ENCODE data around the gene RPS6KC1. TPM values are rescaled to one million over a fixed set of nuclear protein-coding genes. Genes with fewer than 3 reads are reported as not detected.
"Not testable (repeated sequence)": the region's sequence is repeated elsewhere in the genome, so short reads cannot be mapped to it uniquely, and the experiment has no call there.

Gene RPS6KC1
- total RNA-seq, 1 experiment from 2014 or later, result 28.3 TPM

DNA sequence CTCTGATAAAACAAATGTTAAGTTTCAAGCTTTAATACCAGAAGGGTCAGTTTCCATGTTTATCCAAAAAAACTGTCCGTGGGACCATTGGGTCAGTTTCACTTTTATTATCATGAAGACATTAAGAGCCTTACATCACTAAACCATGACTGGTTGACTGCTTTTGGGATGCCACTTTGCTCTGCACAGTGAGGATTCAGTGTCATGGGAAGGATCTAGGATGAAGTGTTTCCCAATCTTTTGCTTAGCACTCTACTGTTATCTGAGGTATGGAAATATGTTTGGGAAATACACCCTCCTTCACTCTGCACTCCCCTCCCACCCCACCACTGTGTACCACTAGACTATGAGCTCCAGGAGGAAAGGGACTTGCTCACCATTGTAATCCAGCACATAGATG is 16.3 kb downstream of the RPS6KC1 start:
- H3K36me3 ChIP-seq (replicated peaks; ENCODE audit: control insufficient read depth, insufficient read depth, low read length), result no peaks in the 10 kb centered on the region
- no peak overlapping the region for H3K4me3 ChIP-seq (ENCODE audit: insufficient read depth, low read depth, low read length)
- no peaks in the 10 kb centered on the region for H3K27me3 ChIP-seq (ENCODE audit: control insufficient read depth, insufficient read depth, low read length)
- DNase-seq, result no peak

DNA sequence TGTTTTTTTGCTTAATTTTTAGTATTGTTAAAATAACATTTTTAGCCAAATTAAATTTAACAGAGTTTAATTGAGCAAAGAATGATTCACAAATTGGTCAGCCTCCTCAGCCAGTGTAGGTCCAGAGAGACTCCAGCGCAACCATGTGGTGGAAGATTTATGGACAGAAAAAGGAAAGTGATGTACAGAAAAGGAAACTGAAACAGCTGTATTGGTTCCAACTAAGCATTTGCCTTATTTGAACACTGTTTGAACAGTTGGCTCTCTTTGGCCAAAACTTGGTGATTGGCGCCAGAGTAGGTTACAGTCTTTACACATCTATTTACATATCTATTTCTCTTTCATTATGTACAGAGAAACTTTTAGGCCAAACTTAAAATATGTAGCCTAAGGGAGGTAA is 19.4 kb downstream of the RPS6KC1 start:
- H3K4me3 ChIP-seq (ENCODE audit: insufficient read depth, low read depth, low read length), result no peak overlapping the region
- H3K36me3 ChIP-seq (replicated peaks; ENCODE audit: control insufficient read depth, insufficient read depth, low read length), result no peaks in the 10 kb centered on the region
- DNase-seq, result no peak
- H3K27me3 ChIP-seq (ENCODE audit: control insufficient read depth, insufficient read depth, low read length), result no peaks in the 10 kb centered on the region

DNA sequence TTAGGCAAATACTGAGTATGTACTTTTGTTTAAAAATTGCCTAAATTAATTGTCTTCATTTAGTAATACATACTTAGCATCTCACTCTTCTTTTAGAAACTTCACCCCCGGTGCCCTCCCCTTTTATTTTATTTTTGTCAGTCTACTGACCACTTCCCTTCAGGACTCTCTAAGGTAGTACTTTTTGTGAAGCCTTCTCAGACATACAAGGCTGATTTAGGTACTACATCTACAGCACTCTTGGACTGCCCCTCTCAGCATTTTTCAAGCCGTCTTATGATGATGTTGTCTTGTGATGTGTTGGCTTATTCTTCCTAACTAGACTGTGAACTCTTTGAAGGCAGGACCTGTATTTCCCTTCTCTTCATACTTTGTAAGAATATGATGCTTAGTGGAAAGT is 24.7 kb downstream of the RPS6KC1 start:
- no peaks in the 10 kb centered on the region for H3K27me3 ChIP-seq (ENCODE audit: control insufficient read depth, insufficient read depth, low read length)
- DNase-seq, result no peak

DNA sequence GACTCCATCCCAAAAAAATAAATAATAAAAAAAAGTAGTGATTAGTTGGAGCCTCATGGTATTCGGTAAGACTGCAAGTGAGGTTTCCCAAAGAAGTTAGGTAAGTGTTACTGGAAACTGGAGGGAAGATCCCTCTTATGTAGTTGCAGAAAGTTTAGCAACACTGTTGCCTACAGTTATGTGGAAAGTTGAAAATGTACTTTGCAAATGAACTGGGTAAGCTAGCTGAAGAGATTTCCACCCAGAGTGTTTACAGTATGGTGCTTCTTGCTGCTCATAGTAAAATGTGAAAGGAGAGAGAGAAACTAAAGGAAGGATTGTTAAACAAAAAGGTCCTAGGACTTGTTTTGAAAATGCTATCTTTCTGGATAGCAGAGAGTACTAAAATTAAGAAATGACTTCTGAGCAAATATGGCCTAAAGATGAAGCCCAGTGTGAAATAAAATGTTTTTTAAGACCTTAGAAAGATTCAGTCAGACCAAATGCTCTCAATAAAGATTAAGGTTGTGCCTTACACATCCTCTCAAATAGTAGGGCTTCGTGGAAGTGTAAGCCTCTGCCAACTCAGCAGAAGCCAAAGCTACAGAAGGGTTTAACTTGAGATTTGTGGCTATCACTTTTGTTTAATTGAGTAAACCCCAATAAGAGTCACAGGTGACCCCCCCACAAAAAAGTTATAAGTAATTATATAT is 31.5 kb downstream of the RPS6KC1 start:
- Histone ChIP-seq H3K36me3 (replicated peaks; ENCODE audit: control insufficient read depth, insufficient read depth, low read length) (no peaks in the 10 kb centered on the region), H3K27me3 (ENCODE audit: control insufficient read depth, insufficient read depth, low read length) (no peaks in the 10 kb centered on the region), H3K4me3 (ENCODE audit: insufficient read depth, low read depth, low read length) (no peak overlapping the region)
- no peak for DNase-seq

More for the DNA sequence above, 24.7 kb downstream of the RPS6KC1 start:
- no peak overlapping the region for H3K4me3 ChIP-seq (ENCODE audit: insufficient read depth, low read depth, low read length)
- H3K36me3 ChIP-seq (replicated peaks; ENCODE audit: control insufficient read depth, insufficient read depth, low read length), result no peaks in the 10 kb centered on the region

DNA sequence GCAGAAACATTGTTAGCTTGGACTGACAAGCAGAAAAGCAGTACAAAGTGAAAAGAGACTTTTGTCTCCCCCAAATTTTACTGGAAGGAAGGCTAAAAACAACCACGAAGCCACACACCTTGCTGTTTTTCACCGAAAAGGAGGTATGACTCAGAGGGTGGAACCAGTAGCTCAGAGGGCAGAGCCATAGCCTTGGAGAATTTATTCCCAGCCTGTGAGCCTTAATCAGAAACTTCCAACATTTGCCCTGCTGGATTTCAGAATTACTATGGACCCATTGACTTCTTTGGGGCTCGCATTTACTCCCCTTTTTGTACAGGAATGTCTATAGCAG is 32.0 kb downstream of the RPS6KC1 start:
- H3K36me3 ChIP-seq (replicated peaks; ENCODE audit: control insufficient read depth, insufficient read depth, low read length), result no peaks in the 10 kb centered on the region; the same call in 1 of the 2 replicates
- no peak for DNase-seq
- H3K4me3 ChIP-seq (ENCODE audit: insufficient read depth, low read depth, low read length), result no peak overlapping the region

DNA sequence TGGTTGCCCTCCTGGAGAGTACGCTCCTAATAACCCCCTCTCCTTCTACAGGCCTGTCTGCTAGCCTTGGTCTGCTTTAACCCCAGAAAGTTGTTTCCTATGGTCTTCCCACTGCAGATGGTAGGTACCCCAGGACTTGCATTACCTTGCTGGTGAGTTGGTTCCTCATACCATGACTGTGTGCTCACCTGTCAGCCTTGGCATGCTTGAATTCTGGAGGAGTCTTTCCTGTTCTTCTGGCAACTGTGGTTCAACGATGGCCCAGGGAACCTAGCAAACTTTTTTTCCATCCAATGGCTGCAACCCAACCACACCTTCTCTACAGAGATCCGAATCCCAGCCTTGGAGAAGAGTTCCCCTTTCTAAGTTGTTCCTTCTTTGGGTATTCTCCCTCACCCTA is 36.9 kb downstream of the RPS6KC1 start:
- H3K36me3 ChIP-seq (replicated peaks; ENCODE audit: control insufficient read depth, insufficient read depth, low read length), result no peaks in the 10 kb centered on the region; the same call in 1 of the 2 replicates
- no peak for DNase-seq

More for the DNA sequence above, 32.0 kb downstream of the RPS6KC1 start:
- H3K27me3 ChIP-seq (ENCODE audit: control insufficient read depth, insufficient read depth, low read length), result no peaks in the 10 kb centered on the region

DNA sequence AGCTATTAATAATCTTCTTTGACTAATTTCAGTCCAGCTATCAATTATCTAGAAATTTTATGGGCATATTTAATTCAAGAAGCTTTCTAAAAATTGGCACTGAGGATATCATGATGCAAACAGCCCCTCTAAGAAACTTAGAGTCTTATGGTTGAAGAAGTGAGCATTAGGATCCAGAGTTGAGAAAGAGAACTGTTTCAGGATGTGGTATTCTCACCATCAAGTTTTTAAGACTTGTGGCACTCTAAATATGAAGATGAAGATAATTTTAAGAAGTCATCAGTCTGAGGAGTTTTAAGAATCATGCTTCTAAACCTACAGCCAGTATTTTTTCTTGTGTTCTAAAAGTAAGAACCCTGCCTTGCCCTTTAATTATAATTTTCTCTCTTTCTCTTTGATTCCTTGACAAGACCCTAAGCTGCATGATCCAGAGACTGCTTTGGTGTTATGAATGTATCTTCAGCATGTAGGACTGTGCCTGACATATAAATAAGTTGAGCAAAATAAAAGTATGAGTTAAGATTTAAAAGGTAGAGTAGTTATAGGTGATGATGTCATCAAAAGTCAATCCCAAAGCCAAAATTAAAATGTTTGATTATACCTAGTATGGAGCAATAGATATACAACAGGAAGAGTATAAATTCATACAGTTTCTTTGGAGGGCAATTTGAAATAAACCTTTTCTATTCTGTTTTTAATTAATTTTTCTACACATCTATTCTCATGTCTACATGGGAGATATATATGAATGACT is 39.1 kb downstream of the RPS6KC1 start:
- Histone ChIP-seq H3K36me3 (replicated peaks; ENCODE audit: control insufficient read depth, insufficient read depth, low read length) (no peaks in the 10 kb centered on the region; the same call in 1 of the 2 replicates), H3K27me3 (ENCODE audit: control insufficient read depth, insufficient read depth, low read length) (no peaks in the 10 kb centered on the region), H3K4me3 (ENCODE audit: insufficient read depth, low read depth, low read length) (no peak overlapping the region)
- no peak for DNase-seq

More for the DNA sequence above, 36.9 kb downstream of the RPS6KC1 start:
- H3K4me3 ChIP-seq (ENCODE audit: insufficient read depth, low read depth, low read length), result no peak overlapping the region
- H3K27me3 ChIP-seq (ENCODE audit: control insufficient read depth, insufficient read depth, low read length), result no peaks in the 10 kb centered on the region

DNA sequence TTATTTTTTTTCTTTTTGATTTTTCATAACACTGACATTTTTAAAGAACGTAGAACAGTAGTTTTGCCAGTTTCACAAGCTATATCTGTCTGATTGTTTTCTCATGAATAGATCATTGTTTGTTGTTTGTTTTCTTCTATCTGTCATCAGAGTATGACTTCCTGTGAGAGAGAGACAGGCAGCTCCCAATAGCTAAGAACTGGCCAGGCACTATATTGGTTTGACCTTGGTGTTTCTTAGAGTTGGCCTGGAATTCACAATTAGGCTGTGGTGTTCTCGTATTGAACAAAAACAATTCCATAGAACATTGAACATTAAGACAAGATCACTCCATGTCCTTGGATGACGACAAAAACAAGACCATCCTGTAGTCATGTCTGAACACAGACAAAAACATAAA is 43.4 kb downstream of the RPS6KC1 start:
- Histone ChIP-seq H3K4me3 (ENCODE audit: insufficient read depth, low read depth, low read length) (no peak overlapping the region), H3K36me3 (replicated peaks; ENCODE audit: control insufficient read depth, insufficient read depth, low read length) (no peaks in the 10 kb centered on the region; the same call in 1 of the 2 replicates), H3K27me3 (ENCODE audit: control insufficient read depth, insufficient read depth, low read length) (no peaks in the 10 kb centered on the region)
- DNase-seq, result no peak

DNA sequence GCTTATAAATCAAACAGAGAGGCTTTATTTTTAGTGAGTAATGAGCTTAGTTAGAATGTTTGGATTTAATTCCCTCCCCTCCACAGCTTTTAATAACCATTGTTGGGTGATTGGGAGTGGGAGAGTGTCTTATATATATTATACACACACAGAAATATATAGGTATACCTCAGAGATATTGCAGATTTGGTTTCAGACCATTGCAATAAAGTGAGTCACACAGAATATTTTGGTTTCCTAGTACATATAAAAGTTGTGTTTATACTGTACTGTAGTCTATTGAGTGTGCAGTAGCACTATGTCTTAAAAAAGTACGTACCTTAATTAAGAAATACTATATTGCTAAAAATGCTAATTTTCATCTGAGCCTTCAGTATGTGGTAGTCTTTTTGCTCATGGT is 44.4 kb downstream of the RPS6KC1 start:
- DNase-seq, result no peak
- no peaks in the 10 kb centered on the region; the same call in 1 of the 2 replicates for H3K36me3 ChIP-seq (replicated peaks; ENCODE audit: control insufficient read depth, insufficient read depth, low read length)
- H3K27me3 ChIP-seq (ENCODE audit: control insufficient read depth, insufficient read depth, low read length), result no peaks in the 10 kb centered on the region
- no peak overlapping the region for H3K4me3 ChIP-seq (ENCODE audit: insufficient read depth, low read depth, low read length)

DNA sequence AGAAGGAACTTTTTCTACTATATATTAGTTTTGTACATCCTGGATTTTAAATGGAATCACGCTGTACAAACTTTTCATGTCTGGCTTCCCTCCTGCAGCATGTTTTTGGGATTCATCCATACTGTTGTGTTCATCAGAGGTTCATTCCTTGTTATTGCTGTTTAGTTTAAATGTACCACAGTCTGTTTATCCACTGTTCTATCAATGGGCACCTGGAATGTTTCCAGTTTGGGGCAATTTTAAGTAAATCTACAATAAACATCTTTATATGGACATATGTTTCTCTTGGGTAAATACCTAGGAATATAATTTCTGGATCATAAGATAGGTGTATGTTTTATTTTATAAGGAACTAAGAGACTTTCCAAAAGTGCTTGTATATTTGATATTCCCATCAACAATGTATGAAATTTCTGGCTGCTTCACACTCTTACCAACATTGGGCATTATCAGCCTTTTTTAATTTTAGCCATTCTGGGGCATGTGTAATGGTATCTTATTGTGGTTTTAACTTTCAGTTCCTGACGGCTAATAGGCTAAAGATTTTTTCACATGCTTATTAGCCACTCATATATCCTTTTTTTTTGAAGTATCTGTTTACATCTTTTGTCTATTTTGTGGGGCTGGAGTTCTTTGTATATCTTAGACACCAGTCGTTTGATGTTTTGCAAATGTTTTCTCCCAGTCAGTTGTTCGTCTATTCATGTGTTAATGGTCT is 48.8 kb downstream of the RPS6KC1 start:
- no peak for DNase-seq
- Histone ChIP-seq H3K27me3 (ENCODE audit: control insufficient read depth, insufficient read depth, low read length) (no peaks in the 10 kb centered on the region), H3K4me3 (ENCODE audit: insufficient read depth, low read depth, low read length) (no peak overlapping the region), H3K36me3 (replicated peaks; ENCODE audit: control insufficient read depth, insufficient read depth, low read length) (no peaks in the 10 kb centered on the region; the same call in 1 of the 2 replicates)

DNA sequence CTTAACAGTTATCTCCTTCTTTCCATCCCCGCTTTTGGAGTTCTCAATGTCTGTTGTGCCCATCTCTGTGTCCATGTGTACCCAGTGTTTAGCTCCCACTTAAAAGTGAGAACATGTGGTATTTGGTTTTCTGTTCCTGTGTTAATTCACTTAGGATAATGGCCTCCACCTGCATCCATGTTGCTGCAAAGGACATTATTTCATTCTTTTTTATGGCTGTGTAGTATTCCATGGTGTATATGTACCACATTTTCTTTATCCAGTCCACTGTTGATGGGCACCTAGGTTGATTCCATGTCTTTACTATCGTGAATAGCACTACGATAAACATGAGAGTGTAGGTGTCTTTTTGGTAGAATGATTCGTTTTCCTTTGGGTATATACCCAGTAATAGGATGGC is 49.5 kb downstream of the RPS6KC1 start:
- not testable (repeated sequence) for H3K27me3 ChIP-seq (ENCODE audit: control insufficient read depth, insufficient read depth, low read length); H3K4me3 ChIP-seq (ENCODE audit: insufficient read depth, low read depth, low read length); H3K36me3 ChIP-seq (replicated peaks; ENCODE audit: control insufficient read depth, insufficient read depth, low read length); DNase-seq

DNA sequence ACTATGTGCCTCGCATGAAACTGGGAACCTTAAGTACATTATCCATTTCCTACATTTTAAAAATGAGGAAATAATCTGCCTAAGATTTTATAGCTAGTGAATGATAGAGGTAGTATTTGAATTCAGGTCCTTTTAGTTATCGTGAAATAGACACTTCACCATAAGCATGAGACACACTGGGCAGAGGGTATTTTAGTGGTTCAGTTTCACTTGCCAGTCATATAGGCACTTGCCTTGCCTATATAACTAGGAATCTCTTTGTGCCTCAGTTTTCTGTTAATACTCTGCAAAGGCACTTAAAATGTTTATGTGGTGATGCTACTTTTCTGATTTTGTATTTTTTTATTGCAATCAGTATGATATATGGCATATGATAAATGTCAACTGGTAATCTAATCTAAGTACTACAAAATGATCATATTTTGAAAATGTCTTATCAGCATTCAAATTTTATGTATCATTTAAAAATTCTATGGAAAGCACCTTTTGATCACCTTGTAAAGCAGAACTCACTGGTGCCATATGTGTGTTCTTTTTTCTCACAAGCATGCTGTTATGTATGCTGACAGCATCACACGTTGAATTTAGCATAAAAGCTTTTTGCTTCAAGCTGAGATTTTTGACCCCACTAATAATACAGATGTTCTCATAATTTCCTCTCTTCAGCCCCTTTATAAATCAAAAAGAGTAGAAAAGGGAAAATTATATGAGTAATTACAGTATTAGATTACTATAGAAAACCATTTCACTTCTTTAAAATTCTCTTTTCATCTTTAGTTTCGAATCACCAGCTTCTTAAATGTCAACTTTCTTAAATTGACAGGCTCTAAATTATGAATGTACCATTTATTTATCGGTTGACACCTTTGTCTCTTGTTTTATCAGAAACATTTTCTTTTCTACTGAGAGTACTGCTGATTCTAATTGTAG is 52.6 kb downstream of the RPS6KC1 start:
- no peaks in the 10 kb centered on the region for H3K36me3 ChIP-seq (replicated peaks; ENCODE audit: control insufficient read depth, insufficient read depth, low read length)
- H3K4me3 ChIP-seq (ENCODE audit: insufficient read depth, low read depth, low read length), result no peak overlapping the region
- DNase-seq, result no peak
- no peaks in the 10 kb centered on the region for H3K27me3 ChIP-seq (ENCODE audit: control insufficient read depth, insufficient read depth, low read length)

DNA sequence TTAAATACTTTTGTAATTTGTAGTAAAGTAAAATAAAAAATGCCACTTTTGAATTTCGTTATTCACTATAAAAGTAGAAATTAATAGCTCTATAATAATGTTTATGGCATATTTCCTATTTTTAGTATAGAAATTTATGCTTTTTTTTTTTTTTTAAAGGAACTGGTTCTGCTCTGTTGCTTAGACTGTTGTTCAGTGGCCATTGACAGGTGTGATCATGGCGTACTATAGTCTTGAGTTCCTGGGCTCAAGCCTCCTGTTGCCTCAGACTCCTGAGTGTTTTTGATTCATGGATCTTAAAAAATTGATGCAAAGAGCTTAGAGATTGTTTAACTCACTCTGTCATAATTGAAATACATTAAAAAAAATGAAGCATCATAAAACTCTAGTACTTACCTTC is 53.6 kb downstream of the RPS6KC1 start:
- no peaks in the 10 kb centered on the region for H3K27me3 ChIP-seq (ENCODE audit: control insufficient read depth, insufficient read depth, low read length)
- no peaks in the 10 kb centered on the region for H3K36me3 ChIP-seq (replicated peaks; ENCODE audit: control insufficient read depth, insufficient read depth, low read length)
- DNase-seq, result no peak
- no peak overlapping the region for H3K4me3 ChIP-seq (ENCODE audit: insufficient read depth, low read depth, low read length)

DNA sequence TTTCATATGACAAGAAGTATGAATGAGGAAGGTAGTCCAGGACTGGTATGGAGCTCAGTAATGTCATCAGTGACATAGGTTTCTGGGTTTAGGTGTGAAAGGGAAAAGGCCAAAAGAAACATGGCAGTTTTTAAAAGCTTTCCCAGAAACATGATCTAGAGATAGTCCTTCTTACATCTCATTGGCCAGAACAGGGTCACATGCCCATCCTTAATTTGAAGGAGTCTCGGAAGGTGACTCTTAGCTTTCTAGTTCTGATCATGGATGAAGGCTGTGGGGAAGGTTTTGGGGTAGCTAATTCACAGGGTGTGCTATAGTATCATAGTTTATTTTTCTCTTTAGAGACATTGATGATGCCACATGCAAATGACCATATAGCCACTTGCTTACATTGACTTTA is 55.3 kb downstream of the RPS6KC1 start:
- Histone ChIP-seq H3K36me3 (replicated peaks; ENCODE audit: control insufficient read depth, insufficient read depth, low read length) (no peaks in the 10 kb centered on the region), H3K4me3 (ENCODE audit: insufficient read depth, low read depth, low read length) (no peak overlapping the region), H3K27me3 (ENCODE audit: control insufficient read depth, insufficient read depth, low read length) (no peaks in the 10 kb centered on the region)
- no peak for DNase-seq

All from H7 (cell line).